Measurements from ENCODE around the gene LRRFIP1. TPM values are rescaled to one million over a fixed set of nuclear protein-coding genes. Genes with fewer than 3 reads are reported as not detected.

The LRRFIP1 gene
- total and polyA plus RNA-seq, 2 of the 13 experiments (the other 11 are each of a cell fraction or from before 2014, with no cell fraction given): 15.9 to 40.5 TPM

DNA sequence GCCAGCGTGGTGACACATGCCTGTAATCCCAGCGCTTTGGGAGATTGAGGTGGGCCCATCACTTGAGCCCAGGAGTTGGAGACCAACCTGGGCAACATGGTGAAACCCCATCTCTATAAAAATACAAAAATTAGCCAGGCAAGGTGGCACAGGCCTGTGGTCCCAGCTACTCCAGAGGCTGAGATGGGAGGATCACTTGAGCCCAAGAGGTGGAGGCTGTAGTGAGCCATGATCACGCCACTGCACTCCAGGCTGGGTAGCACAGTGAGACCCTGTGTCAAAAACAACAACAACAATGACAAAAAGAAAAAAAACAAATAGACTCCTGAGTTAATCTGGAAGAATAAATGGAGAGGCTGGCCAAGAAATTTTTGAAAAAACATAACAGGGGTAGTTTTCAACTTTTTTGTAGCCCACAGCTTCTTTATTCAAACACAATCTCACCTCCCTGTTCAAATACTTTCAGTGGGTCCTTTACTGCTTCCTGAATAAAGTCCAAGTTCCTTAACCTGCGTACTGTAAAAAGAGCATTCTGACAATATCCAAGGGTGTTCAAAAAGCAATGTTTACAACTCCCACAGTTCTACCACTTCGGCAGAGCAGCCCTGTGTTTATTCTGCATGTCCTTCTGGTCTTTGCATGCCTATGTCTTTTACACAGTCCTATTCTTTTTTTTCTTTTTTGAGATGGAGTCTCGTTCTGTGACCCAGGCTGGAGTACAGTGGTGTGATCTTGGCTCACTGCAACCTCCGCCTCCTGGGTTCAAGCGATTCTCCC is 53.5 kb downstream of the LRRFIP1 start (continued):
- TF ChIP-seq MED1 (CRISPR knock-in tag; IDR thresholded peaks at IDR 0.05) (peak; percentile 84), TBP (CRISPR knock-in tag; IDR thresholded peaks at IDR 0.05) (no peak), GPBP1L1 (CRISPR knock-in tag; IDR thresholded peaks at IDR 0.05) (no peak), ZNF670 (CRISPR knock-in tag; IDR thresholded peaks at IDR 0.05; ENCODE audit: borderline replicate concordance) (0 out of 2 replicates have a peak, but pooled peaks have one; percentile 29), RARA (CRISPR knock-in tag; IDR thresholded peaks at IDR 0.05) (peak; percentile 76), SIN3A (IDR thresholded peaks at IDR 0.05; ENCODE audit: borderline replicate concordance, low read depth, low read length) (no peak), MYNN (CRISPR knock-in tag; IDR thresholded peaks at IDR 0.05; ENCODE audit: low read depth) (no peak), AGO2 (optimal IDR thresholded peaks at IDR 0.05; ENCODE audit: low read depth, low read length) (no peak), PRPF4 (IDR thresholded peaks at IDR 0.05; ENCODE audit: low read depth, low read length, poor library complexity, severe bottlenecking) (no peak)
- TF ChIP-seq, protein P1, sequence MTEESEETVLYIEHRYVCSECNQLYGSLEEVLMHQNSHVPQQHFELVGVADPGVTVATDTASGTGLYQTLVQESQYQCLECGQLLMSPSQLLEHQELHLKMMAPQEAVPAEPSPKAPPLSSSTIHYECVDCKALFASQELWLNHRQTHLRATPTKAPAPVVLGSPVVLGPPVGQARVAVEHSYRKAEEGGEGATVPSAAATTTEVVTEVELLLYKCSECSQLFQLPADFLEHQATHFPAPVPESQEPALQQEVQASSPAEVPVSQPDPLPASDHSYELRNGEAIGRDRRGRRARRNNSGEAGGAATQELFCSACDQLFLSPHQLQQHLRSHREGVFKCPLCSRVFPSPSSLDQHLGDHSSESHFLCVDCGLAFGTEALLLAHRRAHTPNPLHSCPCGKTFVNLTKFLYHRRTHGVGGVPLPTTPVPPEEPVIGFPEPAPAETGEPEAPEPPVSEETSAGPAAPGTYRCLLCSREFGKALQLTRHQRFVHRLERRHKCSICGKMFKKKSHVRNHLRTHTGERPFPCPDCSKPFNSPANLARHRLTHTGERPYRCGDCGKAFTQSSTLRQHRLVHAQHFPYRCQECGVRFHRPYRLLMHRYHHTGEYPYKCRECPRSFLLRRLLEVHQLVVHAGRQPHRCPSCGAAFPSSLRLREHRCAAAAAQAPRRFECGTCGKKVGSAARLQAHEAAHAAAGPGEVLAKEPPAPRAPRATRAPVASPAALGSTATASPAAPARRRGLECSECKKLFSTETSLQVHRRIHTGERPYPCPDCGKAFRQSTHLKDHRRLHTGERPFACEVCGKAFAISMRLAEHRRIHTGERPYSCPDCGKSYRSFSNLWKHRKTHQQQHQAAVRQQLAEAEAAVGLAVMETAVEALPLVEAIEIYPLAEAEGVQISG (CRISPR knock-in tag; IDR thresholded peaks at IDR 0.05): 0 out of 2 replicates have a peak, but pooled peaks have one; percentile 30

Data from HepG2 (cell line).